ENCODE results near the gene ABHD8. TPM values are rescaled to one million over a fixed set of nuclear protein-coding genes. Genes with fewer than 3 reads are reported as not detected.
"Not testable (repeated sequence)": the region's sequence is repeated elsewhere in the genome, so short reads cannot be mapped to it uniquely, and the experiment has no call there.

ABHD8 gene
- total RNA-seq, 1 donor from 2014 or later, result 6.1 TPM

- Histone ChIP-seq H3K27me3 (ENCODE audit: control insufficient read depth, insufficient read depth, low read length) (no peaks in the 10 kb centered on the region), H3K4me3 (ENCODE audit: low read depth, low read length) (no peak overlapping the region), H3K36me3 (ENCODE audit: control insufficient read depth, insufficient read depth, low read length) (no peaks in the 10 kb centered on the region)
- no peak for DNase-seq (ENCODE audit: low read depth)
- FAIRE-seq, result no peak
- TF ChIP-seq CTCF (IDR thresholded peaks at IDR 0.05; ENCODE audit: insufficient read depth, low read length, severe bottlenecking), result no peak
These were observed 2.1 kb downstream of the ABHD8 start for GRCh38 chr19:17300992-17301619.

- FAIRE-seq, result no peak
- H3K36me3 ChIP-seq (ENCODE audit: control insufficient read depth, insufficient read depth, low read length), result peaks cover 2% of the 10 kb centered on the region
- TF ChIP-seq CTCF (IDR thresholded peaks at IDR 0.05; ENCODE audit: insufficient read depth, low read length, severe bottlenecking), result no peak
- no peak overlapping the region for H3K4me3 ChIP-seq (ENCODE audit: low read depth, low read length)
- peak; percentile 82 for DNase-seq (ENCODE audit: low read depth)
- no peaks in the 10 kb centered on the region for H3K27me3 ChIP-seq (ENCODE audit: control insufficient read depth, insufficient read depth, low read length)
These were observed 6.2 kb downstream of the ABHD8 start for GRCh38 chr19:17296976-17297375.

GRCh38 chr19:17296273-17296672, 7.0 kb downstream of the ABHD8 start:
- no peak for FAIRE-seq
- TF ChIP-seq CTCF (IDR thresholded peaks at IDR 0.05; ENCODE audit: insufficient read depth, low read length, severe bottlenecking), result peak; percentile 23
- H3K4me3 ChIP-seq (ENCODE audit: low read depth, low read length), result no peak overlapping the region
- peaks cover 2% of the 10 kb centered on the region for H3K36me3 ChIP-seq (ENCODE audit: control insufficient read depth, insufficient read depth, low read length)
- peak; percentile 65 for DNase-seq (ENCODE audit: low read depth)
- H3K27me3 ChIP-seq (ENCODE audit: control insufficient read depth, insufficient read depth, low read length), result no peaks in the 10 kb centered on the region

- H3K27me3 ChIP-seq (ENCODE audit: control insufficient read depth, insufficient read depth, low read length), result not testable (repeated sequence)
These were observed 7.7 kb downstream of the ABHD8 start for GRCh38 chr19:17295551-17295950.

GRCh38 chr19:17294051-17294891, 9.0 kb downstream of the ABHD8 start:
- no peak overlapping the region for H3K4me3 ChIP-seq (ENCODE audit: low read depth, low read length)
- FAIRE-seq (no peak), DNase-seq (ENCODE audit: low read depth) (no peak)
- no peak for TF ChIP-seq CTCF (IDR thresholded peaks at IDR 0.05; ENCODE audit: insufficient read depth, low read length, severe bottlenecking)
- H3K36me3 ChIP-seq (ENCODE audit: control insufficient read depth, insufficient read depth, low read length), result peaks cover 2% of the 10 kb centered on the region
- H3K27me3 ChIP-seq (ENCODE audit: control insufficient read depth, insufficient read depth, low read length), result no peaks in the 10 kb centered on the region

More at GRCh38 chr19:17295551-17295950, 7.7 kb downstream of the ABHD8 start:
- H3K36me3 ChIP-seq (ENCODE audit: control insufficient read depth, insufficient read depth, low read length); FAIRE-seq; DNase-seq (ENCODE audit: low read depth); H3K4me3 ChIP-seq (ENCODE audit: low read depth, low read length): not testable (repeated sequence)

- no peak for TF ChIP-seq CTCF (IDR thresholded peaks at IDR 0.05; ENCODE audit: insufficient read depth, low read length, severe bottlenecking)
- Histone ChIP-seq H3K4me3 (ENCODE audit: low read depth, low read length) (no peak overlapping the region), H3K27me3 (ENCODE audit: control insufficient read depth, insufficient read depth, low read length) (no peaks in the 10 kb centered on the region), H3K36me3 (ENCODE audit: control insufficient read depth, insufficient read depth, low read length) (peaks cover 2% of the 10 kb centered on the region)
- FAIRE-seq (no peak), DNase-seq (ENCODE audit: low read depth) (no peak)
These were observed 9.6 kb downstream of the ABHD8 start for GRCh38 chr19:17293605-17294004.

All from bronchial epithelial cell (primary cell).